ENCODE results near the gene NUP205. TPM values are rescaled to one million over a fixed set of nuclear protein-coding genes. Genes with fewer than 3 reads are reported as not detected.

Gene NUP205
- total and polyA plus RNA-seq, 2 of the 13 experiments (the other 11 are each of a cell fraction or from before 2014, with no cell fraction given): 46.2 to 87.2 TPM

DNA sequence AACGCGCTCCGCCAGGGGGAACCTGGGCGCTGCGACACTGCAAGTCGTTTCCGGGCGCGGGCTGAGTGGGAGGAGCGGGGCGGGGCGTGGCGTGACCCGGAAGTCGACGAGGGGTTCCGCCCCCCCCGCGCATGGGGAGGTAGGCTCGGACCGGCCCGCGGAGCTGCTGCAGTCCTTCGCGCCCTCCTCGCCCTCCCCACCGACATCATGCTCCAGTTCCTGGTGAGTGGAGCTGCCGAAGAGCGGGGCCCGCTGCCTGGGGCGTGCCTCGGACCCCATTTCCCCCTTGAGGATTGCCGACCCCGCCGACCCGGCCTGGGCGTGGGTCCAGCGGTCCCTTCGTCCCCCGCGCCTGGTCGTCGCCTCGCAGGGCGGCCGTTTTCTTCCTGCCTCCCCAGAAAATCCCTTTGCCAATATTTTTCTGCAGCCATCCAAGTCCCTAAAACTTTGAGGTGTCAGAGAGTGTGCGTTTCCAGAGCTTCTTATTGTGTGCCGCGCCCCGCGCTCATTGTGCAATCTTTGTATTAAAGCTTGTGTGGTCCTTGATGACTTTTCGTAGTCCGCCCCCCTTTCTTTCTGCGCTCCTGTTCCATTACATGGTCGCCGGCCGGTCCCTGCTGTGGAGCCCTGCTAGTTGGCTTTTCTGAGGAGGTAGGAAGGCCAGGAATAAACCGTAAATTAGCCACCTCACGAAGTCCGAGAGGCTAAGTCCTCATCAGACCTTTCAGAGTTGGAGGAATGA lies 104.8 kb downstream of the NUP205 start, which contains the start of gene STMP1 (continued):
- TF ChIP-seq, protein P1, sequence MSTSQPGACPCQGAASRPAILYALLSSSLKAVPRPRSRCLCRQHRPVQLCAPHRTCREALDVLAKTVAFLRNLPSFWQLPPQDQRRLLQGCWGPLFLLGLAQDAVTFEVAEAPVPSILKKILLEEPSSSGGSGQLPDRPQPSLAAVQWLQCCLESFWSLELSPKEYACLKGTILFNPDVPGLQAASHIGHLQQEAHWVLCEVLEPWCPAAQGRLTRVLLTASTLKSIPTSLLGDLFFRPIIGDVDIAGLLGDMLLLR (CRISPR knock-in tag; IDR thresholded peaks at IDR 0.05): no peak; the same call in 1 of the 2 replicates
- TF ChIP-seq, protein P2, sequence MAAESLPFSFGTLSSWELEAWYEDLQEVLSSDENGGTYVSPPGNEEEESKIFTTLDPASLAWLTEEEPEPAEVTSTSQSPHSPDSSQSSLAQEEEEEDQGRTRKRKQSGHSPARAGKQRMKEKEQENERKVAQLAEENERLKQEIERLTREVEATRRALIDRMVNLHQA (CRISPR knock-in tag; IDR thresholded peaks at IDR 0.05): no peak
- TF ChIP-seq, protein P3, sequence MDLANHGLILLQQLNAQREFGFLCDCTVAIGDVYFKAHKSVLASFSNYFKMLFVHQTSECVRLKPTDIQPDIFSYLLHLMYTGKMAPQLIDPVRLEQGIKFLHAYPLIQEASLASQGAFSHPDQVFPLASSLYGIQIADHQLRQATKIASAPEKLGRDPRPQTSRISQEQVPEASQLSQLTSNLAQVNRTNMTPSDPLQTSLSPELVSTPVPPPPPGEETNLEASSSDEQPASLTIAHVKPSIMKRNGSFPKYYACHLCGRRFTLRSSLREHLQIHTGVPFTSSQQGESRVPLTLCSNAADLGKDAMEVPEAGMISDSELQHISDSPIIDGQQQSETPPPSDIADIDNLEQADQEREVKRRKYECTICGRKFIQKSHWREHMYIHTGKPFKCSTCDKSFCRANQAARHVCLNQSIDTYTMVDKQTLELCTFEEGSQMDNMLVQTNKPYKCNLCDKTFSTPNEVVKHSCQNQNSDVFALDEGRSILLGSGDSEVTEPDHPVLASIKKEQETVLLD (CRISPR knock-in tag; IDR thresholded peaks at IDR 0.05; ENCODE audit: low read depth): peak; percentile 70; the same call in 1 of the 2 replicates
- no peak for TF ChIP-seq ZNF292 (CRISPR knock-in tag; IDR thresholded peaks at IDR 0.05; ENCODE audit: borderline replicate concordance, low read depth)
- no peak; the same call in 1 of the 2 replicates for TF ChIP-seq AHR (CRISPR knock-in tag; IDR thresholded peaks at IDR 0.05)
- TF ChIP-seq, protein P4, sequence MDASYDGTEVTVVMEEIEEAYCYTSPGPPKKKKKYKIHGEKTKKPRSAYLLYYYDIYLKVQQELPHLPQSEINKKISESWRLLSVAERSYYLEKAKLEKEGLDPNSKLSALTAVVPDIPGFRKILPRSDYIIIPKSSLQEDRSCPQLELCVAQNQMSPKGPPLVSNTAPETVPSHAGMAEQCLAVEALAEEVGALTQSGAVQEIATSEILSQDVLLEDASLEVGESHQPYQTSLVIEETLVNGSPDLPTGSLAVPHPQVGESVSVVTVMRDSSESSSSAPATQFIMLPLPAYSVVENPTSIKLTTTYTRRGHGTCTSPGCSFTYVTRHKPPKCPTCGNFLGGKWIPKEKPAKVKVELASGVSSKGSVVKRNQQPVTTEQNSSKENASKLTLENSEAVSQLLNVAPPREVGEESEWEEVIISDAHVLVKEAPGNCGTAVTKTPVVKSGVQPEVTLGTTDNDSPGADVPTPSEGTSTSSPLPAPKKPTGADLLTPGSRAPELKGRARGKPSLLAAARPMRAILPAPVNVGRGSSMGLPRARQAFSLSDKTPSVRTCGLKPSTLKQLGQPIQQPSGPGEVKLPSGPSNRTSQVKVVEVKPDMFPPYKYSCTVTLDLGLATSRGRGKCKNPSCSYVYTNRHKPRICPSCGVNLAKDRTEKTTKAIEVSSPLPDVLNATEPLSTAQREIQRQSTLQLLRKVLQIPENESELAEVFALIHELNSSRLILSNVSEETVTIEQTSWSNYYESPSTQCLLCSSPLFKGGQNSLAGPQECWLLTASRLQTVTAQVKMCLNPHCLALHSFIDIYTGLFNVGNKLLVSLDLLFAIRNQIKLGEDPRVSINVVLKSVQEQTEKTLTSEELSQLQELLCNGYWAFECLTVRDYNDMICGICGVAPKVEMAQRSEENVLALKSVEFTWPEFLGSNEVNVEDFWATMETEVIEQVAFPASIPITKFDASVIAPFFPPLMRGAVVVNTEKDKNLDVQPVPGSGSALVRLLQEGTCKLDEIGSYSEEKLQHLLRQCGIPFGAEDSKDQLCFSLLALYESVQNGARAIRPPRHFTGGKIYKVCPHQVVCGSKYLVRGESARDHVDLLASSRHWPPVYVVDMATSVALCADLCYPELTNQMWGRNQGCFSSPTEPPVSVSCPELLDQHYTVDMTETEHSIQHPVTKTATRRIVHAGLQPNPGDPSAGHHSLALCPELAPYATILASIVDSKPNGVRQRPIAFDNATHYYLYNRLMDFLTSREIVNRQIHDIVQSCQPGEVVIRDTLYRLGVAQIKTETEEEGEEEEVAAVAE (CRISPR knock-in tag; IDR thresholded peaks at IDR 0.05; ENCODE audit: borderline replicate concordance): peak; percentile 40; the same call in 1 of the 2 replicates
- TF ChIP-seq ZNF496 (CRISPR knock-in tag; IDR thresholded peaks at IDR 0.05; ENCODE audit: insufficient replicate concordance): no peak
- TF ChIP-seq YY1 (IDR thresholded peaks at IDR 0.05; ENCODE audit: insufficient read depth, insufficient replicate concordance, low read depth, low read length): peak; percentile 72
- TF ChIP-seq RARA (CRISPR knock-in tag; IDR thresholded peaks at IDR 0.05): no peak
- TF ChIP-seq NFATC3 (CRISPR knock-in tag; IDR thresholded peaks at IDR 0.05): no peak
- TF ChIP-seq ZNF772 (CRISPR knock-in tag; IDR thresholded peaks at IDR 0.05): peak; percentile 95
- no peak for TF ChIP-seq NCOA5 (CRISPR knock-in tag; IDR thresholded peaks at IDR 0.05)
- TF ChIP-seq, protein P5, sequence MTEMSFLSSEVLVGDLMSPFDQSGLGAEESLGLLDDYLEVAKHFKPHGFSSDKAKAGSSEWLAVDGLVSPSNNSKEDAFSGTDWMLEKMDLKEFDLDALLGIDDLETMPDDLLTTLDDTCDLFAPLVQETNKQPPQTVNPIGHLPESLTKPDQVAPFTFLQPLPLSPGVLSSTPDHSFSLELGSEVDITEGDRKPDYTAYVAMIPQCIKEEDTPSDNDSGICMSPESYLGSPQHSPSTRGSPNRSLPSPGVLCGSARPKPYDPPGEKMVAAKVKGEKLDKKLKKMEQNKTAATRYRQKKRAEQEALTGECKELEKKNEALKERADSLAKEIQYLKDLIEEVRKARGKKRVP (CRISPR knock-in tag; IDR thresholded peaks at IDR 0.05): 0 out of 4 replicates have a peak, but pooled peaks of 1 of the 2 experiments have one; percentile 9
- TF ChIP-seq ARID2 (CRISPR knock-in tag; IDR thresholded peaks at IDR 0.05; ENCODE audit: borderline replicate concordance): no peak
- TF ChIP-seq, protein P6, sequence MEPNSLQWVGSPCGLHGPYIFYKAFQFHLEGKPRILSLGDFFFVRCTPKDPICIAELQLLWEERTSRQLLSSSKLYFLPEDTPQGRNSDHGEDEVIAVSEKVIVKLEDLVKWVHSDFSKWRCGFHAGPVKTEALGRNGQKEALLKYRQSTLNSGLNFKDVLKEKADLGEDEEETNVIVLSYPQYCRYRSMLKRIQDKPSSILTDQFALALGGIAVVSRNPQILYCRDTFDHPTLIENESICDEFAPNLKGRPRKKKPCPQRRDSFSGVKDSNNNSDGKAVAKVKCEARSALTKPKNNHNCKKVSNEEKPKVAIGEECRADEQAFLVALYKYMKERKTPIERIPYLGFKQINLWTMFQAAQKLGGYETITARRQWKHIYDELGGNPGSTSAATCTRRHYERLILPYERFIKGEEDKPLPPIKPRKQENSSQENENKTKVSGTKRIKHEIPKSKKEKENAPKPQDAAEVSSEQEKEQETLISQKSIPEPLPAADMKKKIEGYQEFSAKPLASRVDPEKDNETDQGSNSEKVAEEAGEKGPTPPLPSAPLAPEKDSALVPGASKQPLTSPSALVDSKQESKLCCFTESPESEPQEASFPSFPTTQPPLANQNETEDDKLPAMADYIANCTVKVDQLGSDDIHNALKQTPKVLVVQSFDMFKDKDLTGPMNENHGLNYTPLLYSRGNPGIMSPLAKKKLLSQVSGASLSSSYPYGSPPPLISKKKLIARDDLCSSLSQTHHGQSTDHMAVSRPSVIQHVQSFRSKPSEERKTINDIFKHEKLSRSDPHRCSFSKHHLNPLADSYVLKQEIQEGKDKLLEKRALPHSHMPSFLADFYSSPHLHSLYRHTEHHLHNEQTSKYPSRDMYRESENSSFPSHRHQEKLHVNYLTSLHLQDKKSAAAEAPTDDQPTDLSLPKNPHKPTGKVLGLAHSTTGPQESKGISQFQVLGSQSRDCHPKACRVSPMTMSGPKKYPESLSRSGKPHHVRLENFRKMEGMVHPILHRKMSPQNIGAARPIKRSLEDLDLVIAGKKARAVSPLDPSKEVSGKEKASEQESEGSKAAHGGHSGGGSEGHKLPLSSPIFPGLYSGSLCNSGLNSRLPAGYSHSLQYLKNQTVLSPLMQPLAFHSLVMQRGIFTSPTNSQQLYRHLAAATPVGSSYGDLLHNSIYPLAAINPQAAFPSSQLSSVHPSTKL (CRISPR knock-in tag; IDR thresholded peaks at IDR 0.05): peak; percentile 60
- peak; percentile 97 for TF ChIP-seq KDM2A (CRISPR knock-in tag; IDR thresholded peaks at IDR 0.05; ENCODE audit: borderline replicate concordance, low read depth)

All from HepG2 (cell line).